Thyroid gland (tissue), 4 donors: Measurements from ENCODE around the gene GATB.

Experiments used
- CTCF ChIP-seq, 6 experiments: fragments of 200-600 bp in 3 of 6; fragments of 450-650 bp in 3 of 6; sonication (generic) in 3 of 6; IDR thresholded peaks; one replicate each; pipeline ENCODE4 v1.5.1; 2016 to 2019; ENCODE audit warnings: antibody characterized with exemption in 6 of 6, mild to moderate bottlenecking in 2 of 6, inconsistent platforms in 1 of 6, moderate library complexity in 1 of 6
- POLR2A ChIP-seq, 2 donors: fragments of 450-650 bp; IDR thresholded peaks; one replicate each; pipeline ENCODE4 v1.6.1; 2017; ENCODE audit warnings: antibody characterized with exemption in 2 of 2, mild to moderate bottlenecking in 2 of 2, moderate library complexity in 1 of 2

- TF ChIP-seq POLR2A (IDR thresholded peaks at IDR 0.05), result no peak
- TF ChIP-seq CTCF (IDR thresholded peaks at IDR 0.05), result no peak
These were observed 38.7 kb upstream of the GATB start for GRCh38 chr4:151799417-151800012.
